H1 (cell line): ENCODE data around the gene IFT74. TPM values are rescaled to one million over a fixed set of nuclear protein-coding genes. Genes with fewer than 3 reads are reported as not detected.

Experiments used
- CREB1 ChIP-seq: IDR thresholded peaks from 2 replicates; pipeline ENCODE4 v1.6.1; 2012; ENCODE audit warnings: inconsistent platforms
- KDM5A ChIP-seq: fragments of 200-600 bp; IDR thresholded peaks from 2 replicates; pipeline ENCODE4 v1.7.1; 2012; ENCODE audit warnings: mild to moderate bottlenecking, low read length, inconsistent platforms, mixed read lengths
- NANOG ChIP-seq: IDR thresholded peaks from 2 replicates; pipeline ENCODE4 v1.6.1; 2011; ENCODE audit warnings: low read length, low read depth, mild to moderate bottlenecking, inconsistent platforms; ENCODE audit not compliant: insufficient read depth, poor library complexity, severe bottlenecking
- POU5F1 ChIP-seq: IDR thresholded peaks from 2 replicates; pipeline ENCODE4 v1.6.1; 2011; ENCODE audit warnings: low read depth, mild to moderate bottlenecking, low read length, moderate library complexity
- TAF7 ChIP-seq: optimal IDR thresholded peaks from 2 replicates; pipeline ENCODE3; 2011; ENCODE audit warnings: low read depth, mild to moderate bottlenecking, inconsistent platforms, low read length, moderate library complexity, borderline replicate concordance
- ZNF274 ChIP-seq: IDR thresholded peaks from 2 replicates; pipeline ENCODE4 v1.7.0; 2012; ENCODE audit warnings: low read length, borderline replicate concordance; ENCODE audit errors: extremely low read depth
- polyA plus RNA-seq, 7 experiments: library from polyadenylated mRNA; depleted of rRNA in 3 of 7; stranded (reverse) in 5 of 7; unstranded in 2 of 7; fragments of >200 nt in 5 of 7; fragments of 200-250 nt in 2 of 7; gene quantifications; 1 replicate in 5 of 7; 2 replicates in 1 of 7; 4 replicates in 1 of 7; pipeline versions ENCODE4 v1.2.1 to v1.2.3, GENCODE V29; 2011 to 2013; ENCODE audit warnings: missing spikeins in 2 of 7, mixed read lengths in 2 of 7
- total RNA-seq: library from RNA; stranded (reverse); fragmentation: NEBNext Ultra II Directional; extraction: Animal tissue kit (Norgen Biotek cat#: 25700); gene quantifications from 2 replicates; pipeline ENCODE4 v1.2.1, GENCODE V29; 2021

IFT74 gene
- total and polyA plus RNA-seq, 2 of the 8 experiments (the other 6 are each of a cell fraction or from before 2014, with no cell fraction given), result 4.4 to 17.8 TPM

DNA sequence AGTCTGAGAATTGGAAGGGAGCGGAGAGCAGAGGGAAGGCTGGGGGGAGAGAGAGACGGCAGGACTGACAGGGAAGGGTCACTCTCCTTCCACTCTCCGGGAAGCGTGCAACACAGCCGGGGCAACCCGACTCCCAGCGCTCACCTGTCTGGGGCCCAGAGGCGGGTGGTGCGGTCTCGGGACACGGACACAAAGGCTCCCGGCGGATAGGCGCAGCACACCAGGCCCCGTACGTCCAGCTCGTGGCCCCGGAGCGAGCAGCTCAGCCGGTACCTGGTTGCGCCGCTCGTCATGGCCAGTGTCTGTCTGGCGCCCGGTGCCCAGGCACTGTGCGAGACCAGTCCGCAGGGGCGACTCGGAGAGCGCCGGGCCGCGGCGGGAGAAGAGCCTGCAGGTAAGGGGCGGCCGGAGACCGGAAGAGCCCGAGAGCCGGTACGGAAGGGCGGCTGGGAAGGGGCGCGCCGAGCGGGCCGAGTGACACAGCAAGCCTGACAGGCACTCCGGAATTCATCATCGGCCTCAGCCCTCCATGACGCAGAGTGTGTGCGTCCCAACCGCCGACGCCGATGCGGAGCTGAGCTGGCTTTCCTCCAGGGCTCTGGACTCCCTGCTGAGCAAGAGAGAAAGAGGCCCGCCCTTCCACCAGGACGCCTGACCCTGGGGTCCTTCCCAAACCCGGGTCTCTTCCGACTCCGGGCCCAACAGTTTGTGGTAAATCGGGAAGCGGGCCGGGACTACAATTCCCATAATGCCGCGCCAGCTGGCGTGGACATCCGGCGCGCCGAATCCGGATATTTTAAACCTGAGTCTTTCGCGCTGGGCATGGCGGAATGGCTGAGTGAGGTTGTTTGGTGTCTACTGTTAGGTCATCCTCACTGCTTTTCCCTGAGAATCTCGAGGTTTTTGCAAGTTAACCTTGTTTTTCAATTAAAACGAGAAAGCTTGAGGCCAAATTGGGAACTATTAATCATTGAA lies 9.2 kb upstream of the IFT74 start, which contains the start of gene PLAA (continued):
- TF ChIP-seq ZNF274 (no peak), TAF7 (peak; percentile 77), POU5F1 (no peak), CREB1 (peak; percentile 99), KDM5A (peak; percentile 70), NANOG (no peak)
- TF ChIP-seq, all 59 proteins: peak for 29
